Activated CD8-positive, alpha-beta T cell treated with anti-CD3 and anti-CD28 coated beads, Interleukin-2, amount 10 ng/mL, durations not matched to agents 7 days and 5 days (primary cell): ENCODE measurements around the gene CTSK. TPM values are rescaled to one million over a fixed set of nuclear protein-coding genes. Genes with fewer than 3 reads are reported as not detected.

Source experiments
- ATAC-seq: fragments of 150-1000 bp; cut with Tn5 transposase; one replicate; pipeline ENCODE4 v1.10.0; 2021; ENCODE audit warnings: moderate library complexity
- CTCF ChIA-PET: fragments of 350-600 bp; sonication (Branson Sonifier 250); formaldehyde crosslinking; loops from one replicate; lab custom pipeline; 2021; ENCODE audit warnings: antibody characterized with exemption; lab: Charles Lee
- POLR2A ChIA-PET: fragments of 350-600 bp; sonication (Branson Sonifier 250); formaldehyde crosslinking; loops from one replicate; lab custom pipeline; 2021; ENCODE audit warnings: antibody characterized with exemption; lab: Charles Lee
- DNase-seq: peaks from one replicate; pipeline ENCODE4 v3.0.0-alpha.2; 2020
- H3K27ac Mint-ChIP-seq: one replicate; pipeline ENCODE4 v1.8.0; 2021; ENCODE audit warnings: mild to moderate bottlenecking, mixed read lengths
- H3K27me3 Mint-ChIP-seq: one replicate; pipeline ENCODE4 v1.8.0; 2021; ENCODE audit warnings: low read depth, mixed read lengths
- H3K36me3 Mint-ChIP-seq: one replicate; pipeline ENCODE4 v1.8.0; 2021; ENCODE audit warnings: low read depth, mixed read lengths
- H3K4me1 Mint-ChIP-seq: one replicate; pipeline ENCODE4 v1.8.0; 2021; ENCODE audit warnings: low read depth, mixed read lengths
- H3K4me3 Mint-ChIP-seq: one replicate; pipeline ENCODE4 v1.8.0; 2021; ENCODE audit warnings: mild to moderate bottlenecking, mixed read lengths
- H3K9me3 Mint-ChIP-seq: one replicate; pipeline ENCODE4 v1.8.0; 2022; ENCODE audit warnings: mixed read lengths; ENCODE audit not compliant: insufficient read depth
- total RNA-seq, 2 experiments: library from RNA; stranded (reverse); gene quantifications; one replicate each; pipeline ENCODE4 v1.2.3, GENCODE V29; 2021

CTSK gene
- total RNA-seq, 2 experiments from 2014 or later = 5.9 to 6.4 TPM

DNA sequence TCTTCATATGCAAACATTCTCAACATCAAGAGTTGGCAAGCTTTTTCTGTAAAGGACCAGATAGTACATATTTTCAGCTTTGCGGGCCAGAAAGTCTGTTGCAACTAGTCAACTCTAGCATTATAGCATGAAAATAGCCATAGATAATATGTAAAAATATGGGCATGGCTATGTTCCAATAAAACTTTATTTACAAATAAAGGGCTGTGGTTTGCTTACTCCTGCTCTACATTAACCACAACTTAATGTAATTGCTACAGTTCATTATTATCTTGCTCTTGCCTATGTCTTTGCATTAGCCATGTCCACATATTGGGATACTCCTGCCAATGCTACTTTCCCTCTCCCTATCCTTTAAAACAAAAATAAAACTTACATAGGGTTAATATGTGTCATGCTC is 24.5 kb upstream of the CTSK start:
- Mint-ChIP-seq H3K27me3 (no peaks in the 10 kb centered on the region), H3K36me3 (peaks cover 67% of the 10 kb centered on the region), H3K4me3 (no peak overlapping the region), H3K4me1 (no peaks in the 10 kb centered on the region), H3K27ac (no peak overlapping the region), H3K9me3 (no peaks in the 10 kb centered on the region)
- POLR2A ChIA-PET = no interaction called here
- DNase-seq = no peak
- CTCF ChIA-PET = interaction anchor here (1.1 kb wide), 1 partner anchor 89 kb away, joined by 3 read pairs; no protein-coding TSS in a partner anchor
- ATAC-seq = no peak

DNA sequence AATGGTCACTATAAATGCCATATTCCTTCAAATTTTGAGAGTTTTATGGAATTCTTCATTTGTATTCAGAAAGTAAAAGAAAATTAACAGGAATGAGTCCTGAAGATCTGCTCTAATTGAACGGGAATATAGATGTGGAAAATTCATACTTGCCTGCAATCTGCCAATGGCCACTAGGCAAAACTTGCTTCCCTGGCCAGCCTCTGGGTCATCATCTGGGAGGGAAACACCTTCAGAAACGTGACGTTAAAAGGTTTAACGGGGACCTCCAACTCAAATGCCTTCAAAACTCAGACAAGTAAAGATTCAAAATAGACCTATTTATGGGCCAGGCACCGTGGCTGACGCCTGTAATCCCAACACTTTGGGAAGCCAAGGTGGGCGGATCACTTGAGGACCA is 21.7 kb upstream of the CTSK start:
- ChIA-PET POLR2A (no interaction called here), CTCF (no interaction called here)
- Mint-ChIP-seq H3K4me3 (no peak overlapping the region), H3K27ac (no peak overlapping the region), H3K36me3 (peaks cover 61% of the 10 kb centered on the region), H3K9me3 (no peaks in the 10 kb centered on the region), H3K4me1 (no peaks in the 10 kb centered on the region), H3K27me3 (no peaks in the 10 kb centered on the region)
- ATAC-seq (no peak), DNase-seq (no peak)

DNA sequence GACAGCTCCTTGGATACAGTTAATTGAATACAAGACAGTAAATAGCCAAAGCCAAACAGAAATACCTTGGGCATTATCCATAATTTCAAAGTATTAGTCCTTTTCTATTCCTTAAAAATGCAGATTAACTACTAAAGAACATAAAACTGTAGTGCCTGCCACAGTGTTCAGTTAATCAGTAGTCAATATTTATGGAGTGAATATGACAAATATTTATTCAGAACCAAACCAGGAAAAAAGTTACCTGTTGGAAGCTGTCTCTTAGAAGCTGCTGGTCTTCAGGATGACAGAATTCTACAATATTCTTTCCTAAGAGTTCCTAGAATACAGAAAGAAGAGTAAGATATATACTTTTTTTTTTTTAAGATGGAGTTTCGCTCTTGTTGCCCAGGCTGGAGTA is 18.2 kb upstream of the CTSK start:
- no peak overlapping the region for H3K4me3 Mint-ChIP-seq
- ChIA-PET CTCF (no interaction called here), POLR2A (interaction anchor here (1.1 kb wide), 1 partner anchor 49 kb away, joined by 6 read pairs; no protein-coding TSS in a partner anchor)
- H3K9me3 Mint-ChIP-seq = no peaks in the 10 kb centered on the region
- DNase-seq = no peak
- H3K27me3 Mint-ChIP-seq = no peaks in the 10 kb centered on the region
- peaks cover 56% of the 10 kb centered on the region for H3K36me3 Mint-ChIP-seq
- H3K4me1 Mint-ChIP-seq = no peaks in the 10 kb centered on the region
- no peak overlapping the region for H3K27ac Mint-ChIP-seq
- ATAC-seq = no peak

DNA sequence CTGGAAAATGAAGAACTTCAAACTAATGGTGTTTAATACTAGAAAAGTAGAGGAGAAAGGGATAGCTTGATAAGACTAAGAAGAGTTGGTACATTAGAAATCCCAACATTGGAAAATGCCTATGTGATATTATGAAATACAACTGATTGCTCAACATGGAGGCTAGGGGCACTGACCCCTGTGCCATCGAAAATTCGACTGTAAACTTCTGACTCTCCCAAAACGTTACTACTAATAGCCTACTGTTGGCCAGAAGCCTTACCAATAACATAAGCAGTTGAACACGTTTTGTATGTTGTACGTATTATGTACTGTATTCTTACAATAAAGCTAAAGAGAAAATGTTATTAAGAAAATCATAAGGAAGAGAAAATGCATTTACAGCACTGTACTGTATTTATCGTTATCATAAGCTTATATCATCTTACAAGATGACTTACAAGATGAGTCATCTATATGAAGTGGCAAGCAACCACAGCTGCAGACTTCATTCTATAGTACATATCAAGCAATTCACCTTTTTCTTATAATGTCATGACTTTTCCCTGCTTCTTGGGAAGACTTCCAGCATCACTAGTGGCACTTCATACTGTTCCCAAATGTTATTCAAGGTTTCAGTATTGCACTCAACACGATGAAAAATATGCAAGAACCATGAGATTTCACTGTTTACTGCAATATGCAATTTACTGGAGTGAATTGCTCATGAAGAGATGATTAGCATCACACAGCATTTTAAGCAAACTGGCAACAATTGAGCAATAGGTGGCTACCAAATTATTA is 12.9 kb upstream of the CTSK start:
- no peaks in the 10 kb centered on the region for H3K27me3 Mint-ChIP-seq
- no peaks in the 10 kb centered on the region for H3K9me3 Mint-ChIP-seq
- peaks cover 46% of the 10 kb centered on the region for H3K36me3 Mint-ChIP-seq
- ATAC-seq (no peak), DNase-seq (no peak)
- ChIA-PET CTCF (interaction anchor here (0.7 to 2.9 kb wide), 5 partner anchors 9 to 200 kb away, joined by 3 to 10 read pairs (median 3); no protein-coding TSS in a partner anchor), POLR2A (no interaction called here)
- no peak overlapping the region for H3K4me3 Mint-ChIP-seq
- H3K4me1 Mint-ChIP-seq = peaks cover 3% of the 10 kb centered on the region
- no peak overlapping the region for H3K27ac Mint-ChIP-seq

DNA sequence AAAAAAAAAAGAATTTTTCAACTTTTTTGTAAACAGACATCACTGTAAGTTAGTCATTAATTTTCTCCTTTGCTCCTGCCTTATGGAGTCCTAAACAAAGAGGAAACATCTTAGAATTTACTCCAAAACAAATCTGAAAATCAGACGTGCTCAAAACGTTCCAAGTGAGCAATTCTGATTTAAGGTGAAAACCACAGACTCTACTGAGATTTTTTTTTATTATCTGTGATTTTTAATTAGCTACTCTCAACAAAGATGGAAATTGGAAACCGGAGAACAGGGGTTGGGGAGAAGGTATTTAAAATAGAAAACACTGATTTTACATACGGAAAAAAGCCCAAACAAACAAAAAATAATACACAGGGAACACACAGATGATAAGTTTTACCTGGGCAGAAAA is 7.8 kb upstream of the CTSK start:
- Mint-ChIP-seq H3K27me3 (no peaks in the 10 kb centered on the region), H3K4me1 (no peaks in the 10 kb centered on the region), H3K9me3 (no peaks in the 10 kb centered on the region), H3K36me3 (peaks cover 31% of the 10 kb centered on the region), H3K27ac (no peak overlapping the region), H3K4me3 (no peak overlapping the region)
- ATAC-seq (no peak), DNase-seq (no peak)
- POLR2A ChIA-PET = no interaction called here
- CTCF ChIA-PET = interaction anchor here (1.2 kb wide), 1 partner anchor 10 kb away, joined by 4 read pairs; no protein-coding TSS in a partner anchor

DNA sequence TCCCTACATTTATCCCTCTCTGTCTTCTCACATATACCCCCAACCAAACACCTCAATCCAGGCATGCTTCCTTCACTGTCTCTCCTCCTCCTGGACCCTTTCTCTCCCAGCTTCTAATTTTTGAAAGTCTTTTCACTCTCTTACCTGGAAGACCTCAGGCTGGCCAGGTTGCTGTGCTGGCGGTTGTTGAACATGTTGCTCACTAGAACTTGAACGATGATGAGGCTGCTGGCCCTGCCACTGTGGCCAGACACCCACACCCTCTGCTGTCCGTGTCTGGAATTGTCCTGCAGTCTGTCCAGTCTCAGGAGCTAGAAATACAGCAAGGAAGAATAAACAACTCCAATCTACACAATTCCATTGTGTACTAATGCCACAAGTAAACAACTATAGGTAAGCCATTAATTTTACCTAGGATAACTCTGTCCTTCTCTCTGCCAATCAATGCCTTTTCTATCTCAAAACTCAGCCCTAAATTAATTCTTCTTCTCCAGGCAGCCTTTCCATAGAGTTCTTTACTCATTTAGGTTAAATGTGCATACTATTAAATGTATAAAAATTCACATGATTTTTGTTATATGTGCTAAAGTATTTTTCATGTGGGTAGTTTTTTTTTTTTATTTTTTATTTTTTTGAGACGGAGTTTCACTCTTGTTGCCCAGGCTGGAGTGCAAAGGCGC is 5.1 kb upstream of the CTSK start:
- CTCF ChIA-PET = interaction anchor here (0.7 to 1.1 kb wide), 2 partner anchors 18 to 116 kb away, joined by 4 read pairs; partner anchors contain the start of gene GOLPH3L
- POLR2A ChIA-PET = no interaction called here
- Mint-ChIP-seq H3K27me3 (no peaks in the 10 kb centered on the region), H3K4me1 (peaks cover 2% of the 10 kb centered on the region), H3K36me3 (peaks cover 23% of the 10 kb centered on the region), H3K27ac (no peak overlapping the region), H3K4me3 (no peak overlapping the region), H3K9me3 (no peaks in the 10 kb centered on the region)
- ATAC-seq (no peak), DNase-seq (no peak)

DNA sequence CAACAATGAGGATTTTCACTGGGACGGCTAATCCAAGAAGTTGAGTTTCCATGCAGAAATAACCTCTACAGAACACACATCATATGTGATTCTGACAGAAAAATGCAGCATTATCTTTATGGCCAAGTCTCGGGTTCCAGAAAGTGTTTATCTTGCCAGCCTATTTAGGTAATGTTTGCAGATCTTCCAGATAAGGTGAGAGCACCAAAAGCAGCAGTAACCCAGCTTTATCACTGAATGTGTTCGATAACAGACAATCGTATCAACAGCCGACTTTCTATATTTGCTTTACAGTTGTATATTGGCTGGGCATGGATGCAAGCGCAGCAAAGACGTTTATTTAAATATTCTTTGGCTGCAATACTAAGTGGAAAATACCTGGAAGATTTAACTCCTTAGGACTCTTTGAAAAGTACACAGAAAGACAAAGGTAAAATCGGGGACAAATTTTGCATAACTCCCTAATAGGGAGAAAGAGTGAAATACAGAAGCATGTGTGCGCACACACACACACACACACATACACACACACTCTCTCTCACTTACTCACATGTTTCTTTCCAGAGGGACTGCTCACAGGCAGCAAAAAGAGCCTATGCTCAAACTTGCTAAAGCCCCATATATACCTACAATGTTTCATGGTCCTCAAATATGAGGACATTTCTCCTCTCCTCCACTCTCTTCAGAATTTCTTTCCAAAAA is 3.0 kb upstream of the CTSK start:
- H3K4me3 Mint-ChIP-seq = no peak overlapping the region
- H3K36me3 Mint-ChIP-seq = peaks cover 10% of the 10 kb centered on the region
- ChIA-PET POLR2A (interaction anchor here (0.7 kb wide), 1 partner anchor 111 kb away, joined by 3 read pairs; no protein-coding TSS in a partner anchor), CTCF (interaction anchor here (1.0 to 1.2 kb wide), 3 partner anchors 10 to 250 kb away, joined by 3 read pairs; no protein-coding TSS in a partner anchor)
- H3K27ac Mint-ChIP-seq = no peak overlapping the region
- no peaks in the 10 kb centered on the region for H3K9me3 Mint-ChIP-seq
- no peaks in the 10 kb centered on the region for H3K27me3 Mint-ChIP-seq
- no peak for DNase-seq
- H3K4me1 Mint-ChIP-seq = peaks cover 18% of the 10 kb centered on the region
- ATAC-seq = no peak

DNA sequence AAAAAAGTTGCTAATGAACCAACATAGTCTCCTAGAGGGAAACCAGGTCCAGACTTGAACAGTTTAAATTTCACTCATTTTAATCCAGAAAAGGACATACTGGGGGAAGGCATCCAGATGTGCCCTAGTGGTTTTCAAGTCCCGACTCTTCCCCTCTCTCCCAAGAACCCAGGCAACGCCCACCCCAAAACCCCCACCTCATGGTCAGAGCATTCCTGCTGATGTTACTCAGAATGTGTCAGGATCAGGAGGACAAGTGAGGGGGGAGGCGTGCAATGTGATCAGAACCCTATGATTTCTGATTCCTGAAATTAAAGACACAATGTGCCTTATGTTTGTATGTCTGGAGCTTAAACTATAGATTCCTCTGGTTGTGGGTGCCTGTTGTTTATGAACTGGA is 1.6 kb upstream of the CTSK start:
- H3K27ac Mint-ChIP-seq = no peak overlapping the region
- no peak for ATAC-seq
- H3K27me3 Mint-ChIP-seq = no peaks in the 10 kb centered on the region
- no peak for DNase-seq
- H3K4me3 Mint-ChIP-seq = no peak overlapping the region
- H3K4me1 Mint-ChIP-seq = peaks cover 18% of the 10 kb centered on the region
- no peaks in the 10 kb centered on the region for H3K9me3 Mint-ChIP-seq
- ChIA-PET CTCF (interaction anchor here (1.3 kb wide), 1 partner anchor 250 kb away, joined by 3 read pairs; no protein-coding TSS in a partner anchor), POLR2A (no interaction called here)
- H3K36me3 Mint-ChIP-seq = peaks cover 6% of the 10 kb centered on the region

DNA sequence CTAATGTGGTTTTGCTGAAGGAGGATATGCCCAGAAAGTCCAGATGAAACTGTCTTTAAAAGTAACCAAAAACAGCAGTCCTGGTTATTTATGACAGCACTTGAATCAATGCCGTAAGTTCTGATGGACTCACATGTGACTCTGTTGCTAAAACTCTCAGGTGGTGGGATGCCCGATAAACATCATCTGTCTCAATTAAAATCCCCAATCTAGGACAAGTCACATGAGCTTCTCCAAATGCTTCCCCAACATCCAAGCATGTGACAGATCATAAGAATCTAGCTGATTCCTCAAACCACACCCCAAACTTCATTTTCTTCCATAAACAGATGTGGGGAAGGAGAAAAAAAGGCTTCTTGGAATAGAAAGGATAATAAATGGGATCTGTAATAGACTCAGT is 786 bp upstream of the CTSK start:
- Mint-ChIP-seq H3K27me3 (no peaks in the 10 kb centered on the region), H3K27ac (no peak overlapping the region), H3K4me3 (no peak overlapping the region), H3K36me3 (peaks cover 2% of the 10 kb centered on the region), H3K4me1 (peaks cover 18% of the 10 kb centered on the region), H3K9me3 (no peaks in the 10 kb centered on the region)
- ChIA-PET CTCF (interaction anchor here (1.0 to 1.6 kb wide), 5 partner anchors 111 to 249 kb away, joined by 3 to 6 read pairs (median 3); partner anchors contain the start of gene GOLPH3L), POLR2A (no interaction called here)
- DNase-seq (no peak), ATAC-seq (no peak)

DNA sequence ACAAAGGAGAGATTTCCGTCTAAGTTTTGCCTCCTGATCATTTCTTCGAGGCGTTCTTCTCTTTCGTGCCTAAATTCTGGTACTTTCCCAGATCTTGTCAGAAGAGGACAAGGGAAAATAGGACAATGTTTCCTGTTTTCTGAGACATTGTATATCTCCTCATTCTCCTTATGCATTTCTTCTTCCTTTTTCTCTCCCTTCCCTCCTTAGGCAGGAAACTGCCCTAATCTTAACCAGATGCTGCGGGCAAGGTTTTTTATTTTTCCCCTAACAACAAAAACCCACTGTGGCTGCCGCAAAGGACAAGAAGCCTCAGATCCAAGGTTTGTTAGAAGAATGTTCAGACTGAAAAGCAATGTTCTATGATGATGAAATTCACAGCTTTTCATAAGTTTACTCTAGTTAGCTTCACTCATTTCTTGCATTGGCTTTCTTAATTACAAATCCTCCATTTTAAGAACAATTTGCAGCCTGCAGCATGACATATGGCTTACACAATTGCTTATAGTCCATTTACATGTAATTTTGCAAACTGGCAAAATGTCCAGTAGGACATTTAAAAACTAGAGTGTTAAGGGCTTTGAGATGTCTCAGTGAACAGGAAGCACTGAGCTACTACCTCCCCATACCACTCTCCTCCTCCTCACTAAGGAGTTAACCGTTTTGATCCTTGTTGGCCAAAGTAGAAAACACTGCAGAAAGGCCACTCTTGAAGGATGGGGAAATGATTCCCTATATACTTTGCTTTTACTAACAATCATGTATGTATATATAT is 624 bp downstream of the CTSK start:
- H3K4me1 Mint-ChIP-seq = peaks cover 18% of the 10 kb centered on the region
- no peaks in the 10 kb centered on the region for H3K9me3 Mint-ChIP-seq
- H3K36me3 Mint-ChIP-seq = no peaks in the 10 kb centered on the region
- no peak overlapping the region for H3K27ac Mint-ChIP-seq
- no peak overlapping the region for H3K4me3 Mint-ChIP-seq
- ATAC-seq = no peak
- H3K27me3 Mint-ChIP-seq = no peaks in the 10 kb centered on the region
- ChIA-PET CTCF (interaction anchor here (1.0 to 1.6 kb wide), 4 partner anchors 110 to 248 kb away, joined by 3 to 6 read pairs (median 3); partner anchors contain the start of gene GOLPH3L), POLR2A (interaction anchor here (1.1 kb wide), 1 partner anchor 247 kb away, joined by 3 read pairs; no protein-coding TSS in a partner anchor)
- no peak for DNase-seq

DNA sequence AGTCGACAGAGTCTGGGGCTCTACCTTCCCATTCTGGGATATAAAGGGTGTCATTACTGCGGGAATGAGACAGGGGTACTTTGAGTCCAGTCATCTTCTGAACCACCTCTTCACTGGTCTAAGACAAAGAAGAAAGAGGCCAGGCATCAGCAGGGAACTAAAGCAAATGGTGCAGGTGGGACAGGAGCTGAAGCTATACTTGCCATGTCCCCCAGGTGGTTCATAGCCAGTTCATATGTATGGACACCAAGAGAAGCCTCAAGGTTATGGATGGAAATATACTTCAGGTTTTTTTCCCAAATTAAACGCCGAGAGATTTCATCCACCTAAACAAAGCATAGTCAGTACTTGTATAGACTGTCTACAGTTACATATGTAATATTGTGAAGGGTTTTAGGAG is 2.2 kb downstream of the CTSK start:
- Mint-ChIP-seq H3K9me3 (no peaks in the 10 kb centered on the region), H3K36me3 (no peaks in the 10 kb centered on the region), H3K27me3 (no peaks in the 10 kb centered on the region), H3K4me3 (no peak overlapping the region), H3K27ac (no peak overlapping the region), H3K4me1 (peaks cover 18% of the 10 kb centered on the region)
- POLR2A ChIA-PET = no interaction called here
- CTCF ChIA-PET = no interaction called here
- no peak for DNase-seq
- ATAC-seq = no peak
